ENCODE results near the gene PRSS36. TPM values are rescaled to one million over a fixed set of nuclear protein-coding genes. Genes with fewer than 3 reads are reported as not detected.
"Not testable (repeated sequence)": the region's sequence is repeated elsewhere in the genome, so short reads cannot be mapped to it uniquely, and the experiment has no call there.

The PRSS36 gene
- total RNA-seq, 1 experiment from 2014 or later, result 4.1 TPM

DNA sequence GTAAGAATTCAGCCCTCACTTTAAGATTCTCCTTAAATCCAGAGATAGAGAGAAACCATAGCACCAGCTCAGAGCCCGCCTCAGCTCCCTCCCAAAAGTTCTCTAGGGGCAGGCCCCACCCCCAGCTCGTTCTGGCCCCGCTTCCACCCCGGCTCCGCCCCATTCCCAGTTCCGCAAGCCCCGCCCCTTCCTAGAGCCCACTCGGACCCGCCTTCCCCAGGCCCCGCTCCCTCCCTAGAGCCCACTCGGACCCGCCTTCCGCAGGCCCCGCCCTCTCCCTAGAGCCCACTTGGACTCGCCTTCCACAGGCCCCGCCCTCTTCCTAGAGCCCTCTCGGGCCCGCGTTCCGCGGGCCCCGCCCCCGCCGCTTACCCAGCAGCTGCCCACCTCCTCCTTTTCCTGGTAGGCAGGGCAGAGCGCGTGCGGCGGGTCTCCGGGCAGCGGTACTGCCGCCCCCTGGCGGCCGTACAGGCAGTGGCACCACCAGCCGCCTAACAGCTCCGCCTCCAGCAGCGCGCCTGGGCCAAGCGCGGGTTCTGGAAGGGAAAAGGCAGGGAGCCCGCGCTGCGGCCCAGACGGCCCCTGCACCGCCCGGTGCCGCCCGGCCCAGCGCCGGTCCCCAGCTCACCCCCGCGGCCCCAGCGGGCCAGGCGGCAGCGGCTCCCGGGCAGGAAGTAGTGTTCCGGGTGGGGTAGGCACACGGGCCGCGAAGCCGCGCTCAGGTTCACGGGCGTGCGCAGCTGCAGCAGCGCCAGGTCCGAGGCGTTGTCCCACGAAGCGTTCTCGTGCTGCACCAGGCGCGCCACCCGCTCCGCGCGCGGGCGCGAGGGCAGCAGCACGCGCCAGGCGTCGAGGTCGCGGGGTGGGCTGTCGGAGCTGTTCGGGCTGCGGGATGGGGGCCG is 7.5 kb downstream of the PRSS36 start:
- intact Hi-C loops (cut with micrococcal nuclease; ENCODE audit: unreplicated experiment), result loop anchor here (1.0 to 5.0 kb wide), 7 partner anchors 25 to 726 kb away; partner anchors contain the start of genes BCKDK, HSD3B7, KAT8 and STX4
- H3K79me2 ChIP-seq (ENCODE audit: low read depth), result no peaks in the 10 kb centered on the region
- peaks cover 39% of the 10 kb centered on the region for H3K4me1 ChIP-seq (replicated peaks; ENCODE audit: insufficient read depth)
- POLR2A ChIA-PET (ENCODE audit: unreplicated experiment), result interaction anchor here (0.5 to 1.9 kb wide), 21 partner anchors 8 to 484 kb away, joined by 3 to 108 read pairs (median 6); partner anchors contain the start of genes CTF1, FBRS, FUS and HSD3B7
- no peaks in the 10 kb centered on the region for H3K9me3 ChIP-seq (ENCODE audit: insufficient read depth, low read depth)
- H3K36me3 ChIP-seq (ENCODE audit: low read depth), result no peaks in the 10 kb centered on the region
- no peaks in the 10 kb centered on the region for H4K20me1 ChIP-seq (ENCODE audit: insufficient read depth)
- peaks cover 40% of the 10 kb centered on the region for H3F3A ChIP-seq (ENCODE audit: insufficient read depth, low read depth)
- H3K9me2 ChIP-seq (ENCODE audit: insufficient read depth), result no peaks in the 10 kb centered on the region
- CTCF ChIA-PET, result interaction anchor here (0.5 to 1.9 kb wide), 25 partner anchors 8 to 318 kb away, joined by 3 to 49 read pairs (median 4); partner anchors contain the start of genes FUS, HSD3B7, ITGAX and KAT8
- no TSS peak for BruUV-seq (replicated peaks)
- peak overlapping the region; percentile 78 for H3K4me2 ChIP-seq
- TF ChIP-seq EZH2 (IDR thresholded peaks at IDR 0.05; ENCODE audit: low read depth) (no peak), CTCF (conservative IDR thresholded peaks at IDR 0.05) (peak; percentile 93)
- DNase-seq, result peak; percentile 95 to 100
- peak overlapping the region; percentile 69 for H3K27ac ChIP-seq
- H2AFZ ChIP-seq, result peak overlapping the region; percentile 71
- H3K4me3 ChIP-seq, result peak overlapping the region; percentile 52
- no peaks in the 10 kb centered on the region for H3K27me3 ChIP-seq (ENCODE audit: insufficient read depth, low read depth)

GRCh38 chr16:31141489-31142108 is 8.3 kb downstream of the PRSS36 start:
- peak in 1 of 2 experiments; percentile 68 for DNase-seq
- POLR2A ChIA-PET (ENCODE audit: unreplicated experiment), result interaction anchor here (0.5 to 1.9 kb wide), 21 partner anchors 9 to 483 kb away, joined by 3 to 108 read pairs (median 6); partner anchors contain the start of genes CTF1, FBRS, FUS and HSD3B7
- peak overlapping the region; percentile 56 for H2AFZ ChIP-seq

DNA sequence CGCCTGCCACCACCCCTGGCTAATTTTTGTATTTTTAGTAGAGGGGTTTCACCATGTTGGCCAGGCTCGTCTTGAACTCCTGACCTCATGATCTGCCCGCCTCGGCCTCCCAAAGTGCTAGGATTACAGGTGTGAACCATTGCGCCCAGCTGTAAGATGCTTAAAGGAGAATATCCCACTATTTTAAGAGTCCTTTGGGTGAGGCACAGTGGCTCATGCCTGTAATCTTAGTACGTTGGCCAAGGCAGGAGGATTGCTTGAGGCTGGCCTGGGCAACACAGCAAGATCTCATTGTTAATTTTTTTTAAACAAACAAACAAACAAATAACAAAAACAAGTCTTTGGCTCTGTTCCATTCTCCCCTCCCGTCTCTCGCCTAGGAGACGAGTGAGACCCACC is 8.8 kb downstream of the PRSS36 start:
- Histone ChIP-seq H3K27ac (peak overlapping the region; percentile 69), H3K4me2 (peak overlapping the region; percentile 73), H3K4me3 (peak overlapping the region; percentile 44), H3F3A (ENCODE audit: insufficient read depth, low read depth) (peaks cover 36% of the 10 kb centered on the region), H3K4me1 (replicated peaks; ENCODE audit: insufficient read depth) (peaks cover 45% of the 10 kb centered on the region)
- POLR2A ChIA-PET (ENCODE audit: unreplicated experiment), result interaction anchor here (0.7 kb wide), 1 partner anchor 163 kb away, joined by 6 read pairs; no protein-coding TSS in a partner anchor
- H3K27me3 ChIP-seq (ENCODE audit: insufficient read depth, low read depth); H2AFZ ChIP-seq; H3K36me3 ChIP-seq (ENCODE audit: low read depth); CTCF ChIA-PET; DNase-seq; H4K20me1 ChIP-seq (ENCODE audit: insufficient read depth); H3K9me3 ChIP-seq (ENCODE audit: insufficient read depth, low read depth); H3K79me2 ChIP-seq (ENCODE audit: low read depth); BruUV-seq (replicated peaks); H3K9me2 ChIP-seq (ENCODE audit: insufficient read depth): not testable (repeated sequence)
- intact Hi-C loops (cut with micrococcal nuclease; ENCODE audit: unreplicated experiment), result loop anchor here (5.0 kb wide), 1 partner anchor 34 kb away; the partner anchor contains the start of gene BCKDK

More at GRCh38 chr16:31141489-31142108, 8.3 kb downstream of the PRSS36 start:
- Histone ChIP-seq H3F3A (ENCODE audit: insufficient read depth, low read depth) (peaks cover 40% of the 10 kb centered on the region), H3K36me3 (ENCODE audit: low read depth) (no peaks in the 10 kb centered on the region), H3K9me2 (ENCODE audit: insufficient read depth) (no peaks in the 10 kb centered on the region), H3K27ac (peak overlapping the region; percentile 69), H3K79me2 (ENCODE audit: low read depth) (no peaks in the 10 kb centered on the region), H3K27me3 (ENCODE audit: insufficient read depth, low read depth) (no peaks in the 10 kb centered on the region), H3K4me1 (replicated peaks; ENCODE audit: insufficient read depth) (peaks cover 42% of the 10 kb centered on the region), H4K20me1 (ENCODE audit: insufficient read depth) (no peaks in the 10 kb centered on the region), H3K4me3 (peak overlapping the region; percentile 44), H3K4me2 (peak overlapping the region; percentile 73), H3K9me3 (ENCODE audit: insufficient read depth, low read depth) (no peaks in the 10 kb centered on the region)
- CTCF ChIA-PET, result interaction anchor here (0.5 to 1.9 kb wide), 22 partner anchors 7 to 319 kb away, joined by 3 to 49 read pairs (median 5); partner anchors contain the start of genes FUS, HSD3B7, ITGAX and KAT8
- intact Hi-C loops (cut with micrococcal nuclease; ENCODE audit: unreplicated experiment), result loop anchor here (1.0 to 5.0 kb wide), 7 partner anchors 24 to 727 kb away; partner anchors contain the start of genes BCKDK, HSD3B7, KAT8 and STX4
- BruUV-seq (replicated peaks), result TSS peak; percentile 75
- TF ChIP-seq EZH2 (IDR thresholded peaks at IDR 0.05; ENCODE audit: low read depth), result no peak
- TF ChIP-seq CTCF (conservative IDR thresholded peaks at IDR 0.05), result no peak

All from PC-9 (cell line).